ENCODE measurements around the gene CTNND2. TPM values are rescaled to one million over a fixed set of nuclear protein-coding genes. Genes with fewer than 3 reads are reported as not detected.

The CTNND2 gene
- total RNA-seq, 4 donors from 2014 or later = 1.3 to 2.5 (median 2.1) TPM

GRCh38 chr5:11477786-11478185 is 426.5 kb downstream of the CTNND2 start:
- intact Hi-C loops (cut with DNase I) = no loop called here
- Histone ChIP-seq H3K36me3 (no peaks in the 10 kb centered on the region), H3K9me3 (no peaks in the 10 kb centered on the region), H3K4me3 (no peak overlapping the region), H3K27ac (replicated peaks in 1 of 4) (no peak overlapping the region), H3K4me1 (no peaks in the 10 kb centered on the region), H3K27me3 (peaks cover 0 to 2% (median 0%) of the 10 kb centered on the region in 4 donors)
- TF ChIP-seq EP300 (IDR thresholded peaks at IDR 0.05) (no peak), POLR2AphosphoS5 (IDR thresholded peaks at IDR 0.05) (no peak), POLR2A (IDR thresholded peaks at IDR 0.05; ENCODE audit: low read depth) (no peak)
- TF ChIP-seq, protein P1, sequence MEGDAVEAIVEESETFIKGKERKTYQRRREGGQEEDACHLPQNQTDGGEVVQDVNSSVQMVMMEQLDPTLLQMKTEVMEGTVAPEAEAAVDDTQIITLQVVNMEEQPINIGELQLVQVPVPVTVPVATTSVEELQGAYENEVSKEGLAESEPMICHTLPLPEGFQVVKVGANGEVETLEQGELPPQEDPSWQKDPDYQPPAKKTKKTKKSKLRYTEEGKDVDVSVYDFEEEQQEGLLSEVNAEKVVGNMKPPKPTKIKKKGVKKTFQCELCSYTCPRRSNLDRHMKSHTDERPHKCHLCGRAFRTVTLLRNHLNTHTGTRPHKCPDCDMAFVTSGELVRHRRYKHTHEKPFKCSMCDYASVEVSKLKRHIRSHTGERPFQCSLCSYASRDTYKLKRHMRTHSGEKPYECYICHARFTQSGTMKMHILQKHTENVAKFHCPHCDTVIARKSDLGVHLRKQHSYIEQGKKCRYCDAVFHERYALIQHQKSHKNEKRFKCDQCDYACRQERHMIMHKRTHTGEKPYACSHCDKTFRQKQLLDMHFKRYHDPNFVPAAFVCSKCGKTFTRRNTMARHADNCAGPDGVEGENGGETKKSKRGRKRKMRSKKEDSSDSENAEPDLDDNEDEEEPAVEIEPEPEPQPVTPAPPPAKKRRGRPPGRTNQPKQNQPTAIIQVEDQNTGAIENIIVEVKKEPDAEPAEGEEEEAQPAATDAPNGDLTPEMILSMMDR (IDR thresholded peaks at IDR 0.05) = no peak
- WGBS = 92% methylated on average over 3 of the region's 3 CpGs
- DNase-seq (ENCODE audit: extremely low spot score) = no peak

DNA sequence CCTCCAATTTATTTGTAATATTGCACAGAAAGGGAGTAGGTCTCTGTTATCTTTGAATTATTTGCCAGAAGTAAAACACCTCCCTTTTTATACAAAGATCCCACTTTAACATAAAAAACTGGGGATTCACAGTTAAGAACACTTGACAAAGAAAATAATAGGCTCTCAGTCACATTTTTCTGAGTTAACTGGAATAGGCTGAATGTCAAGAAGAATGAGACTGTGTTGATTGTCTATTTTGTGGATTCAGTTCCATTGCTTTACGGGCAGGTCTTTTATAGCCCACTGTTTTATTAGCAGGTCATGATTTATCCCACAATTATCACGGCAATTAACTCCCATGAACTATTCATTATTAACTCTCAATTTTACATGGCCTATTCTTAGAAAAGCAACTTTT is 427.4 kb downstream of the CTNND2 start:
- Histone ChIP-seq H3K27ac (replicated peaks in 1 of 4) (no peak overlapping the region), H3K4me3 (no peak overlapping the region), H3K36me3 (no peaks in the 10 kb centered on the region), H3K27me3 (peaks cover 0 to 2% (median 0%) of the 10 kb centered on the region in 4 donors), H3K4me1 (no peaks in the 10 kb centered on the region), H3K9me3 (no peaks in the 10 kb centered on the region)
- WGBS = 88% methylated on average over 2 of the region's 2 CpGs
- intact Hi-C loops (cut with DNase I) = no loop called here
- DNase-seq (ENCODE audit: extremely low spot score) = no peak
- TF ChIP-seq POLR2A (IDR thresholded peaks at IDR 0.05; ENCODE audit: low read depth) (no peak), EP300 (IDR thresholded peaks at IDR 0.05) (no peak)

DNA sequence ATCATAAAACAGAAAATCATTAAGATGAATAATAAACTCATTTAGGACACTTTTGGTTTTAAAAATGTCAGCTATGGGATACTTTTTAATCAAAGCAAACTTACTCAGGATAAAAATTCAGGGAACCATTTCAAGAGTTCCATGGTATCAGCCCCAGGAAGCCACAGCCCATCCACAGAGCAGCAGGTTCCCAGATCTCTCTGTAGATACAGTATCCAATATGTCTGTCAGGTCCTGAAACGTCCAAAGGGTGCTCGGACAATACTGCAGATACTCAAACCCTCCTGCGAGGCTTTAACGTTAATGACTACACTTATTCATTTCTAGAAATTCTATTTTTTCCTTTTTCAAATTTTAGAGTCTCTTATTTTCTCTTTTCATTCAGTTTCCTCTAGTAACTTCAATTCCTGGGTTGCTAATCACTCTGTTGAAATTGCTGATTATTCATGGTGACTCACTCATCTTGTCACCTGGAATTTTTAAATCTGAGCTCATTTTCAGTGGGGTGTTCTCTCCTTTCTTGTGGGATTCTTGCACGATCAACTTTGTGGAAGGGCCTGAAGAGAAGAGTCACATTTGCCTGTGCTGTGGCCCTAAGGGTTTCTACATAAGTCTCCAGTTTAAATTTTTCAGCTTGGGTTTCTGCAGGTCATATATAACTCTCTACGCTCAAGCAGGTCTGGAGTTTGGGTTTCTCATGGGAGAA is 435.8 kb downstream of the CTNND2 start:
- Histone ChIP-seq H3K27ac (replicated peaks in 1 of 4) (no peak overlapping the region), H3K9me3 (no peaks in the 10 kb centered on the region), H3K4me1 (no peaks in the 10 kb centered on the region), H3K4me3 (no peak overlapping the region), H3K27me3 (peaks cover 0 to 4% (median 0%) of the 10 kb centered on the region in 4 donors), H3K36me3 (no peaks in the 10 kb centered on the region)
- TF ChIP-seq, protein P1 (IDR thresholded peaks at IDR 0.05) = no peak
- TF ChIP-seq POLR2AphosphoS5 (IDR thresholded peaks at IDR 0.05) (no peak), POLR2A (IDR thresholded peaks at IDR 0.05; ENCODE audit: low read depth) (no peak), EP300 (IDR thresholded peaks at IDR 0.05) (no peak)
- 87% methylated on average over 6 of the region's 6 CpGs for whole genome bisulfite sequencing
- DNase-seq (ENCODE audit: extremely low spot score) = no peak
- intact Hi-C loops (cut with DNase I) = no loop called here

GRCh38 chr5:11467588-11467987 is 436.7 kb downstream of the CTNND2 start:
- TF ChIP-seq, protein P1 (IDR thresholded peaks at IDR 0.05) = no peak
- TF ChIP-seq POLR2A (IDR thresholded peaks at IDR 0.05; ENCODE audit: low read depth) (no peak), EP300 (IDR thresholded peaks at IDR 0.05) (no peak), POLR2AphosphoS5 (IDR thresholded peaks at IDR 0.05) (no peak)
- H3K9me3 ChIP-seq = no peaks in the 10 kb centered on the region
- H3K27me3 ChIP-seq = peaks cover 0 to 4% (median 0%) of the 10 kb centered on the region in 4 donors
- no peak for DNase-seq (ENCODE audit: extremely low spot score)
- 89% methylated on average over 2 of the region's 2 CpGs for WGBS
- no peak overlapping the region for H3K27ac ChIP-seq (replicated peaks in 1 of 4)
- intact Hi-C loops (cut with DNase I) = no loop called here
- no peaks in the 10 kb centered on the region for H3K36me3 ChIP-seq
- no peak overlapping the region for H3K4me3 ChIP-seq
- H3K4me1 ChIP-seq = no peaks in the 10 kb centered on the region

- Histone ChIP-seq H3K9me3 (no peaks in the 10 kb centered on the region), H3K27ac (replicated peaks in 1 of 4) (no peak overlapping the region), H3K4me1 (no peaks in the 10 kb centered on the region), H3K4me3 (no peak overlapping the region), H3K36me3 (no peaks in the 10 kb centered on the region), H3K27me3 (no peaks in the 10 kb centered on the region)
- TF ChIP-seq EP300 (IDR thresholded peaks at IDR 0.05) = no peak
- TF ChIP-seq POLR2A (IDR thresholded peaks at IDR 0.05; ENCODE audit: low read depth) = no peak
- no peak for TF ChIP-seq POLR2AphosphoS5 (IDR thresholded peaks at IDR 0.05)
- TF ChIP-seq, protein P1 (IDR thresholded peaks at IDR 0.05) = no peak
- intact Hi-C loops (cut with DNase I) = no loop called here
- no peak for DNase-seq (ENCODE audit: extremely low spot score)
- 78% methylated on average over 2 of the region's 2 CpGs for WGBS
Observed at GRCh38 chr5:11459716-11460115, 444.5 kb downstream of the CTNND2 start.

Data from esophagus muscularis mucosa (tissue), 4 donors.